Testis (tissue), 2 donors: ENCODE results near the gene MTA1.

ENCODE experiments used
- CTCF ChIP-seq, 3 experiments: fragments of 450-650 bp in 2 of 3; fragments of 200-600 bp in 1 of 3; sonication (generic) in 1 of 3; IDR thresholded peaks; one replicate each; pipeline ENCODE4 v1.5.1; 2016 to 2019; ENCODE audit warnings: antibody characterized with exemption in 3 of 3, mild to moderate bottlenecking in 2 of 3, moderate library complexity in 1 of 3
- POLR2A ChIP-seq: fragments of 450-650 bp; IDR thresholded peaks from one replicate; pipeline ENCODE4 v1.6.1; 2017; ENCODE audit warnings: antibody characterized with exemption, mild to moderate bottlenecking, moderate library complexity

GRCh38 chr14:105387530-105387922, 32.1 kb upstream of the MTA1 start:
- no peak for TF ChIP-seq CTCF (IDR thresholded peaks at IDR 0.05)
- TF ChIP-seq POLR2A: no peak
